Neural progenitor cell (in vitro differentiated cells): Measurements from ENCODE around the gene ADGRV1. TPM values are rescaled to one million over a fixed set of nuclear protein-coding genes. Genes with fewer than 3 reads are reported as not detected.

ENCODE experiments used
- DNase-seq: peaks from one replicate; pipeline ENCODE4 v3.0.0-alpha.2; 2016; ENCODE audit warnings: low spot score
- H2AFZ ChIP-seq: fragments of 200-600 bp; sonication (generic); replicated peaks from 2 replicates; pipeline ENCODE4 v1.6.1; 2016; ENCODE audit warnings: antibody characterized with exemption
- H3F3A ChIP-seq: fragments of 200-600 bp; sonication (generic); 2 replicates; pipeline ENCODE4 v1.6.1; 2016; ENCODE audit warnings: antibody characterized with exemption, low read depth
- H3K27ac ChIP-seq: fragments of 200-600 bp; sonication (generic); 2 replicates; pipeline ENCODE4 v1.5.1; 2016; ENCODE audit warnings: mild to moderate bottlenecking
- H3K27me3 ChIP-seq: fragments of 200-600 bp; sonication (generic); 2 replicates; pipeline ENCODE4 v1.6.1; 2016; ENCODE audit warnings: mild to moderate bottlenecking, moderate library complexity
- H3K36me3 ChIP-seq: fragments of 200-600 bp; sonication (generic); 2 replicates; pipeline ENCODE4 v1.5.1; 2016
- H3K4me1 ChIP-seq: fragments of 200-600 bp; sonication (generic); 2 replicates; pipeline ENCODE4 v1.6.1; 2016; ENCODE audit warnings: mixed run types
- H3K4me2 ChIP-seq: fragments of 200-600 bp; sonication (generic); 2 replicates; pipeline ENCODE4 v1.6.1; 2016
- H3K4me3 ChIP-seq: fragments of 200-600 bp; sonication (generic); 2 replicates; pipeline ENCODE4 v1.5.1; 2016
- H3K79me2 ChIP-seq: fragments of 200-600 bp; sonication (generic); 2 replicates; pipeline ENCODE4 v1.6.1; 2016; ENCODE audit warnings: low read depth
- H3K9ac ChIP-seq: fragments of 200-600 bp; sonication (generic); 2 replicates; pipeline ENCODE4 v1.6.1; 2016
- H3K9me3 ChIP-seq: fragments of 200-600 bp; sonication (generic); 2 replicates; pipeline ENCODE4 v1.5.1; 2016; ENCODE audit warnings: low read depth
- H4K20me1 ChIP-seq: fragments of 200-600 bp; sonication (generic); 2 replicates; pipeline ENCODE4 v1.6.1; 2016; ENCODE audit warnings: low read depth
- H3K27ac Mint-ChIP-seq: 3 replicates; pipeline ENCODE4 v1.8.0; 2021; ENCODE audit warnings: mixed read lengths
- H3K27me3 Mint-ChIP-seq: 2 replicates; pipeline ENCODE4 v1.8.0; 2022; ENCODE audit warnings: low read depth, mild to moderate bottlenecking, inconsistent platforms, moderate library complexity, mixed read lengths; ENCODE audit not compliant: insufficient read depth
- H3K36me3 Mint-ChIP-seq: 3 replicates; pipeline ENCODE4 v1.8.0; 2021; ENCODE audit warnings: mixed read lengths
- H3K4me1 Mint-ChIP-seq: 3 replicates; pipeline ENCODE4 v1.8.0; 2021; ENCODE audit warnings: mixed read lengths
- H3K4me3 Mint-ChIP-seq: 3 replicates; pipeline ENCODE4 v1.8.0; 2021; ENCODE audit warnings: mild to moderate bottlenecking, moderate library complexity, mixed read lengths
- H3K9me3 Mint-ChIP-seq: 3 replicates; pipeline ENCODE4 v1.8.0; 2020; ENCODE audit warnings: mixed read lengths
- CTCF ChIP-seq: fragments of 200-600 bp; sonication (generic); IDR thresholded peaks from 2 replicates; pipeline ENCODE4 v1.5.1; 2017; ENCODE audit warnings: antibody characterized with exemption, mild to moderate bottlenecking
- EZH2 ChIP-seq: fragments of 200-600 bp; sonication (generic); IDR thresholded peaks from 2 replicates; pipeline ENCODE4 v1.6.1; 2017; ENCODE audit warnings: antibody characterized with exemption, mild to moderate bottlenecking, moderate library complexity
- EZH2phosphoT487 ChIP-seq: fragments of 200-600 bp; sonication (generic); IDR thresholded peaks from 2 replicates; pipeline ENCODE4 v1.6.1; 2017; ENCODE audit warnings: antibody characterized with exemption
- total RNA-seq: library from RNA; depleted of rRNA; stranded (reverse); fragments of >200 nt; gene quantifications from 2 replicates; pipeline ENCODE4 v1.2.3, GENCODE V29; 2015; ENCODE audit warnings: low replicate concordance

ADGRV1 gene
- total RNA-seq, 1 donor from 2014 or later: 151 TPM

- H3K4me1 Mint-ChIP-seq: peaks cover 23% of the 10 kb centered on the region
- H3K4me1 ChIP-seq: peaks cover 4% of the 10 kb centered on the region
- no peak overlapping the region for H3K27ac Mint-ChIP-seq
- no peaks in the 10 kb centered on the region for H3K36me3 ChIP-seq
- no peak overlapping the region for H2AFZ ChIP-seq
- no peaks in the 10 kb centered on the region for H3K79me2 ChIP-seq
- no peak overlapping the region for H3K9ac ChIP-seq
- peaks cover 7% of the 10 kb centered on the region for H3K9me3 Mint-ChIP-seq
- H3K4me3 Mint-ChIP-seq: no peak overlapping the region
- H3K4me3 ChIP-seq: no peak overlapping the region
- no peaks in the 10 kb centered on the region for H3K9me3 ChIP-seq
- peaks cover 2% of the 10 kb centered on the region for H3K27me3 Mint-ChIP-seq
- H3F3A ChIP-seq: no peaks in the 10 kb centered on the region
- no peaks in the 10 kb centered on the region for H4K20me1 ChIP-seq
- no peak overlapping the region for H3K4me2 ChIP-seq
- H3K27ac ChIP-seq: no peak overlapping the region
- no peak for DNase-seq
- H3K27me3 ChIP-seq: no peaks in the 10 kb centered on the region
- no peaks in the 10 kb centered on the region for H3K36me3 Mint-ChIP-seq
- TF ChIP-seq EZH2 (no peak), CTCF (no peak), EZH2phosphoT487 (no peak)
Measured at GRCh38 chr5:90542827-90543519, 15.6 kb upstream of the ADGRV1 start.

DNA sequence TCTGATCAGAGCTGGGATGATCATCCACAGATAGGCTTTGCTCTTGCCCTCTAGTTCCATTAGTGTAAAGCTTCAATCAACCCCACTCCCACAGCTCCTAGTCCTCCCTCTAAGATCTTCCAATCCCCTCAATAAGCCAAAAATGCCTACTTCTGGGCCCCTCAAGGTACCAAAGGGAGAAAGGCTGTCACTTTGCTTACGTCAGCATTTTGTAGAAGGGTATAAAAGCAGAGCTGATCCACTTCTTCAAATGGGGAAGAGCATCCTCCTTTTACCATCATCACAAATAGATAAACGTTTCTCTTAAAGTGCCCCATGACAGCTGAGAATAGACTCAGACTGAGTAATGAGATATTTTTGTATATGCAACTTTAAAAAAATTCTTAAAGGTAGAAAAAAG, 13.1 kb upstream of the ADGRV1 start:
- no peak overlapping the region for H3K4me3 ChIP-seq
- DNase-seq: no peak
- no peak overlapping the region for H3K9ac ChIP-seq
- no peak overlapping the region for H3K27ac ChIP-seq
- Mint-ChIP-seq H3K9me3 (peaks cover 2% of the 10 kb centered on the region), H3K36me3 (no peaks in the 10 kb centered on the region), H3K27me3 (no peaks in the 10 kb centered on the region), H3K4me1 (peaks cover 35% of the 10 kb centered on the region), H3K4me3 (no peak overlapping the region), H3K27ac (no peak overlapping the region)
- no peaks in the 10 kb centered on the region for H3K79me2 ChIP-seq
- H3K9me3 ChIP-seq: no peaks in the 10 kb centered on the region
- H3K36me3 ChIP-seq: no peaks in the 10 kb centered on the region
- no peaks in the 10 kb centered on the region for H3F3A ChIP-seq
- TF ChIP-seq EZH2 (no peak), EZH2phosphoT487 (no peak)
- H4K20me1 ChIP-seq: no peaks in the 10 kb centered on the region
- no peaks in the 10 kb centered on the region for H3K27me3 ChIP-seq
- peaks cover 8% of the 10 kb centered on the region for H3K4me1 ChIP-seq
- H2AFZ ChIP-seq: no peak overlapping the region
- H3K4me2 ChIP-seq: no peak overlapping the region

DNA sequence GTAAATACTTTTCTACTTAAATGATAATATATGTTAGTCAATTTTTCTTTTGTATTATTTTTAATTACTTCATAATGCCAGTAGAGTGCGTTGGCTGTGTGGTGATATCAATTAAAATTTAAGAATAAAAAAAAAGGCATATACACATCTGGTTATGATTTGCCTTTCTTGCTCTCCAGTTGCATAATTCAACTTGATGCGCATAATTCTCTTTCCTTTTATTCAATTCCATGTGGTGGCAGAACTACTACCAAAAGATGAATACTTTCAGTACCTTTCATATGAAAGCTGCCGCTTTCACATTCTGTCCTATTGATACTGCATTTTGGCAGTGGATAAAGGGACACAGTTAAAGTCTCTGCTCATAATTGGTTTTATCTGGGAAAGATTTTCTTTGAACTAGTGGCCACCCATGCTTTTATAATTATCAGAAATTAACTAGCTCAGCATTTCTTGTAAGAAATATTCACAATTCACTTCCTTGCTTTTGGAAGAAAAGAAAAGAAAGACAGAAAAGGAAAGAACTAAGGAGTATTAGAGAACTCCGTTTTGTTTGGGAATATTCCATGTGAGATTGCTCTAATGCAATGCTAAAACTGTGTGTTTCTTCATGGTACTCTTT, 12.3 kb upstream of the ADGRV1 start:
- Histone ChIP-seq H3F3A (no peaks in the 10 kb centered on the region), H2AFZ (peak overlapping the region; percentile 55), H3K4me3 (no peak overlapping the region), H3K27ac (no peak overlapping the region), H3K36me3 (no peaks in the 10 kb centered on the region), H3K79me2 (no peaks in the 10 kb centered on the region), H3K4me2 (no peak overlapping the region), H3K9ac (no peak overlapping the region), H4K20me1 (no peaks in the 10 kb centered on the region), H3K9me3 (no peaks in the 10 kb centered on the region), H3K4me1 (peaks cover 8% of the 10 kb centered on the region), H3K27me3 (no peaks in the 10 kb centered on the region)
- Mint-ChIP-seq H3K27ac (peak overlapping the region; percentile 44), H3K36me3 (peaks cover 2% of the 10 kb centered on the region), H3K27me3 (peaks cover 2% of the 10 kb centered on the region), H3K9me3 (peaks cover 2% of the 10 kb centered on the region), H3K4me1 (peaks cover 35% of the 10 kb centered on the region), H3K4me3 (no peak overlapping the region)
- no peak for TF ChIP-seq CTCF
- no peak for TF ChIP-seq EZH2phosphoT487
- TF ChIP-seq EZH2: no peak
- DNase-seq: no peak

GRCh38 chr5:90547072-90547536, 11.5 kb upstream of the ADGRV1 start:
- H3K9me3 Mint-ChIP-seq: peaks cover 2% of the 10 kb centered on the region
- Histone ChIP-seq H3K9me3 (no peaks in the 10 kb centered on the region), H4K20me1 (no peaks in the 10 kb centered on the region), H3K4me1 (peaks cover 8% of the 10 kb centered on the region), H3K9ac (no peak overlapping the region), H3K36me3 (no peaks in the 10 kb centered on the region), H3K27ac (no peak overlapping the region), H3K4me2 (no peak overlapping the region), H3K79me2 (no peaks in the 10 kb centered on the region), H3F3A (no peaks in the 10 kb centered on the region), H2AFZ (peak overlapping the region; percentile 55), H3K4me3 (no peak overlapping the region), H3K27me3 (no peaks in the 10 kb centered on the region)
- peaks cover 2% of the 10 kb centered on the region for H3K27me3 Mint-ChIP-seq
- DNase-seq: no peak
- peaks cover 2% of the 10 kb centered on the region for H3K36me3 Mint-ChIP-seq
- TF ChIP-seq EZH2phosphoT487: no peak
- no peak for TF ChIP-seq CTCF
- TF ChIP-seq EZH2: no peak
- peaks cover 38% of the 10 kb centered on the region for H3K4me1 Mint-ChIP-seq
- peak overlapping the region; percentile 82 for H3K27ac Mint-ChIP-seq
- no peak overlapping the region for H3K4me3 Mint-ChIP-seq
